Activated CD8-positive, alpha-beta T cell treated with anti-CD3 and anti-CD28 coated beads for 36 hours (primary cell): Measurements from ENCODE around the gene TNIK. TPM values are rescaled to one million over a fixed set of nuclear protein-coding genes. Genes with fewer than 3 reads are reported as not detected.
A peak's percentile ranks its signal among the peaks of the same experiment; 100 is the strongest.

Experiments
- ATAC-seq: fragments of 200-7000 bp; cut with Tn5 transposase; one replicate; pipeline ENCODE4 v1.10.0; 2021; ENCODE audit warnings: mild to moderate bottlenecking, moderate library complexity
- CTCF ChIA-PET: fragments of 350-600 bp; sonication (Branson Sonifier 250); formaldehyde crosslinking; loops from one replicate; lab custom pipeline; 2021; ENCODE audit warnings: antibody characterized with exemption; lab: Charles Lee
- POLR2A ChIA-PET: fragments of 350-600 bp; sonication (Branson Sonifier 250); formaldehyde crosslinking; loops from one replicate; lab custom pipeline; 2021; ENCODE audit warnings: antibody characterized with exemption; lab: Charles Lee
- DNase-seq: peaks from one replicate; pipeline ENCODE4 v3.0.0-alpha.2; 2020
- H3K27ac Mint-ChIP-seq: one replicate; pipeline ENCODE4 v1.8.0; 2021; ENCODE audit warnings: mild to moderate bottlenecking, mixed read lengths
- H3K27me3 Mint-ChIP-seq: one replicate; pipeline ENCODE4 v1.8.0; 2021; ENCODE audit warnings: mixed read lengths
- H3K36me3 Mint-ChIP-seq: one replicate; pipeline ENCODE4 v1.8.0; 2021; ENCODE audit warnings: low read depth, mixed read lengths
- H3K4me1 Mint-ChIP-seq: one replicate; pipeline ENCODE4 v1.8.0; 2021; ENCODE audit warnings: low read depth, mixed read lengths
- H3K4me3 Mint-ChIP-seq: one replicate; pipeline ENCODE4 v1.8.0; 2021; ENCODE audit warnings: mild to moderate bottlenecking, moderate library complexity, mixed read lengths
- H3K9me3 Mint-ChIP-seq: one replicate; pipeline ENCODE4 v1.8.0; 2021; ENCODE audit warnings: mixed read lengths
- intact Hi-C: fragments of 100-400 bp; cut with micrococcal nuclease; formaldehyde crosslinking; loops from one replicate; pipeline ENCODE4 v1.10.0; 2022
- total RNA-seq, 2 experiments: library from RNA; stranded (reverse); gene quantifications; one replicate each; pipeline ENCODE4 v1.2.3, GENCODE V29; 2021
- TF ChIP-seq, protein P1 (sequence below): fragments of 200-600 bp; IDR thresholded peaks from one replicate; pipeline ENCODE4 v1.8.0; 2022; ENCODE audit warnings: antibody characterized with exemption, mild to moderate bottlenecking

TNIK gene
- total RNA-seq, 2 experiments from 2014 or later: 25.1 to 28.8 TPM

DNA sequence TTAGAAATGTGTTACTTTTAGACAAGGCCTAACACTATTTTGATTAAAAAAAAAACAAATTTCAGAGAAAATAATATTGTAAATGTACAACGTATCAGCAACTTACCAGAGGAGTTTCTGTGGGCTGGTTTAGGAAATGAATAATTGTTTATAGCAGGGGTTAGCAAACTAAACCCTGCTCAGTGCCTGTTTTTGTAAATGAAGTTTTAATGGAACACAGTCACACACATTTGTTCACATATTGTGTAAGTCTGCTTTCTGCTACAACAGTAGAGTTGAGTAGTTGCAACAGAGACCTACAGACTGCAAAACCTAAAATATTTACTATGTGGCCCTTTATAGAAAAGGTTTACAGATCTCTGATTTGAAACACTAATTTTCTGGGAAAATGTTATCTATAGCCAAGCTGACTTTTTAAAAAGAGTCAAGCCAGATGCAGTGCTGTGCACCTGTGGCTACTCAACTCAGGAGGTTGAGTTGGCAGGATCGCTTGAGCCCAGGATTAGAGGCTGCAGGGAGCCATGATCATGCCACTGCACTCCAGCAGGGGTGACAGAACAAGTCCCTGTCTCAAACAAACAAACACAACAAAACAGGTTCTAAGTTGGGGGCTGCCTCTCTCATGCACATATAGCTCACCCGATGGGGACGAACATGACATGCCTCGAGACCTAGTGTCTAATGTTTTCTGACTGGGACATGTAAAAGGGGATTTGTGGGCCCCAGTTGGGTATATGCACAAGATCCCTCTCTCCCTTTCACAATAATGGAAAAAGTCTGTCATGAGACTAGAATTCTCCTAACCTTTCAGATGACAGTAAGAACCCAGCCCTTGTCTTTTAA, 182.5 kb downstream of the TNIK start:
- H3K4me3 Mint-ChIP-seq: no peak overlapping the region
- ChIA-PET CTCF (interaction anchor here (1.0 to 1.6 kb wide), 2 partner anchors 16 to 28 kb away, joined by 3 to 5 read pairs; no protein-coding TSS in a partner anchor), POLR2A (no interaction called here)
- no peak for DNase-seq
- no peaks in the 10 kb centered on the region for H3K27me3 Mint-ChIP-seq
- intact Hi-C loops: no loop called here
- peaks cover 6% of the 10 kb centered on the region for H3K9me3 Mint-ChIP-seq
- TF ChIP-seq, protein P1, sequence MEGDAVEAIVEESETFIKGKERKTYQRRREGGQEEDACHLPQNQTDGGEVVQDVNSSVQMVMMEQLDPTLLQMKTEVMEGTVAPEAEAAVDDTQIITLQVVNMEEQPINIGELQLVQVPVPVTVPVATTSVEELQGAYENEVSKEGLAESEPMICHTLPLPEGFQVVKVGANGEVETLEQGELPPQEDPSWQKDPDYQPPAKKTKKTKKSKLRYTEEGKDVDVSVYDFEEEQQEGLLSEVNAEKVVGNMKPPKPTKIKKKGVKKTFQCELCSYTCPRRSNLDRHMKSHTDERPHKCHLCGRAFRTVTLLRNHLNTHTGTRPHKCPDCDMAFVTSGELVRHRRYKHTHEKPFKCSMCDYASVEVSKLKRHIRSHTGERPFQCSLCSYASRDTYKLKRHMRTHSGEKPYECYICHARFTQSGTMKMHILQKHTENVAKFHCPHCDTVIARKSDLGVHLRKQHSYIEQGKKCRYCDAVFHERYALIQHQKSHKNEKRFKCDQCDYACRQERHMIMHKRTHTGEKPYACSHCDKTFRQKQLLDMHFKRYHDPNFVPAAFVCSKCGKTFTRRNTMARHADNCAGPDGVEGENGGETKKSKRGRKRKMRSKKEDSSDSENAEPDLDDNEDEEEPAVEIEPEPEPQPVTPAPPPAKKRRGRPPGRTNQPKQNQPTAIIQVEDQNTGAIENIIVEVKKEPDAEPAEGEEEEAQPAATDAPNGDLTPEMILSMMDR: no peak
- ATAC-seq: peak; percentile 32
- peaks cover 9% of the 10 kb centered on the region for H3K36me3 Mint-ChIP-seq
- H3K4me1 Mint-ChIP-seq: peaks cover 64% of the 10 kb centered on the region
- no peak overlapping the region for H3K27ac Mint-ChIP-seq

GRCh38 chr3:171276923-171277322, 183.3 kb downstream of the TNIK start:
- ATAC-seq (no peak), DNase-seq (no peak)
- Mint-ChIP-seq H3K4me3 (no peak overlapping the region), H3K36me3 (peaks cover 12% of the 10 kb centered on the region), H3K4me1 (peaks cover 64% of the 10 kb centered on the region), H3K9me3 (peaks cover 7% of the 10 kb centered on the region), H3K27me3 (no peaks in the 10 kb centered on the region), H3K27ac (no peak overlapping the region)
- ChIA-PET POLR2A (interaction anchor here (0.7 to 0.8 kb wide), 2 partner anchors 91 to 112 kb away, joined by 3 to 4 read pairs; no protein-coding TSS in a partner anchor), CTCF (no interaction called here)
- TF ChIP-seq, protein P1: no peak
- intact Hi-C loops: no loop called here

GRCh38 chr3:171274222-171274621, 186.0 kb downstream of the TNIK start:
- no peak overlapping the region for H3K4me3 Mint-ChIP-seq
- TF ChIP-seq, protein P1: no peak
- H3K36me3 Mint-ChIP-seq: peaks cover 11% of the 10 kb centered on the region
- H3K4me1 Mint-ChIP-seq: peaks cover 70% of the 10 kb centered on the region
- H3K27ac Mint-ChIP-seq: no peak overlapping the region
- peak; percentile 53 for ATAC-seq
- H3K27me3 Mint-ChIP-seq: no peaks in the 10 kb centered on the region
- peaks cover 7% of the 10 kb centered on the region for H3K9me3 Mint-ChIP-seq
- POLR2A ChIA-PET: interaction anchor here (1.5 kb wide), 1 partner anchor 11 kb away, joined by 5 read pairs; no protein-coding TSS in a partner anchor
- DNase-seq: no peak
- CTCF ChIA-PET: no interaction called here
- intact Hi-C loops: no loop called here

DNA sequence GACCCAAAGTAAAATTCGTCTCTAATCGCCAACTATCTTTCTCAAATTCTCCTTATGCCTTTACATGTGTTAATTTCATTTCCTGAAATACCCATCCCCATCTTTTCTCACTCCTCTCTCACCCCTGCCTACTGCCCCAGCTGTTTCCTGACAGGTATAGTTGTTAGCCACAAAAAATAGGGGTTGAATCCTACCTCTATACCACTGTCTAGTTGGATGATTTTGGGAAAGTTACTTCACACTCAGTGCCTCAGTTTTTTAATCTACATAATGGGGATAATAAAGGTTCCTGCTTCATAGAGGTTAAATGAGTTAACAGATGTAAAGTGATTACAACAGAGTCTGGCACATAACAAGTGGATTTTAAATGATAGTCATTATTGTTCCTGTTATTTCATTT, 189.7 kb downstream of the TNIK start:
- DNase-seq: no peak
- intact Hi-C loops: no loop called here
- ATAC-seq: no peak
- CTCF ChIA-PET: interaction anchor here (0.9 to 1.9 kb wide), 2 partner anchors 10 to 296 kb away, joined by 3 to 7 read pairs; no protein-coding TSS in a partner anchor
- no peaks in the 10 kb centered on the region for H3K27me3 Mint-ChIP-seq
- H3K4me3 Mint-ChIP-seq: no peak overlapping the region
- peaks cover 12% of the 10 kb centered on the region for H3K36me3 Mint-ChIP-seq
- H3K9me3 Mint-ChIP-seq: peaks cover 7% of the 10 kb centered on the region
- POLR2A ChIA-PET: interaction anchor here (1.2 to 1.3 kb wide), 2 partner anchors 21 to 26 kb away, joined by 3 to 4 read pairs; no protein-coding TSS in a partner anchor
- TF ChIP-seq, protein P1: no peak
- H3K27ac Mint-ChIP-seq: peak overlapping the region; percentile 55
- peaks cover 82% of the 10 kb centered on the region for H3K4me1 Mint-ChIP-seq

DNA sequence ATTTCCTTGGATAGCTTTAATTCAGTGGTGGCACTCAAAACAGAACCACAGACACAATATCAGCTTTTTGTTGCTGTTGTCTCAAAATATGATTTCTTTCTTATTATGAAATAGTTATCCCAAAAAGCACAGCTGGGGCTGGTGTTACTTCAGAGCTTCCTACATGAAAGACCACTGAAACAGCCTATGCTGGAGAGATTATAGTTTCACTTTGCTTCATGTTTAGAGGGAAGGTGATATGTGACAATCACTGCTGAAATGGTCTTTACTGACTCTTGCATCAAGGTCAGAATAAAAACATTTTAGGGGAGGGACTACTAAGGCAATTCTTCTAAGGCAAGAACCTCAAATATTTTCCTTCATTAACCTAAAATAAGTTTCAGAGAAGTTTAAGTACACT, 190.7 kb downstream of the TNIK start:
- H3K36me3 Mint-ChIP-seq: peaks cover 12% of the 10 kb centered on the region
- DNase-seq: no peak
- ChIA-PET POLR2A (interaction anchor here (1.0 to 1.2 kb wide), 4 partner anchors 10 to 25 kb away, joined by 3 to 4 read pairs (median 3); no protein-coding TSS in a partner anchor), CTCF (interaction anchor here (1.9 kb wide), 1 partner anchor 11 kb away, joined by 7 read pairs; no protein-coding TSS in a partner anchor)
- H3K4me3 Mint-ChIP-seq: peak overlapping the region; percentile 34
- H3K4me1 Mint-ChIP-seq: peaks cover 83% of the 10 kb centered on the region
- peaks cover 3% of the 10 kb centered on the region for H3K9me3 Mint-ChIP-seq
- TF ChIP-seq, protein P1: no peak
- no peaks in the 10 kb centered on the region for H3K27me3 Mint-ChIP-seq
- intact Hi-C loops: no loop called here
- H3K27ac Mint-ChIP-seq: peak overlapping the region; percentile 55
- ATAC-seq: peak; percentile 60
